Activated CD8-positive, alpha-beta T cell treated with anti-CD3 and anti-CD28 coated beads, Interleukin-2, amount 10 ng/mL, durations not matched to agents 7 days and 5 days (primary cell): ENCODE results near the gene USP28. TPM values are rescaled to one million over a fixed set of nuclear protein-coding genes. Genes with fewer than 3 reads are reported as not detected.
"Not testable (repeated sequence)": the region's sequence is repeated elsewhere in the genome, so short reads cannot be mapped to it uniquely, and the experiment has no call there.

Experiments used
- ATAC-seq: fragments of 150-1000 bp; cut with Tn5 transposase; one replicate; pipeline ENCODE4 v1.10.0; 2021; ENCODE audit warnings: moderate library complexity
- CTCF ChIA-PET: fragments of 350-600 bp; sonication (Branson Sonifier 250); formaldehyde crosslinking; loops from one replicate; lab custom pipeline; 2021; ENCODE audit warnings: antibody characterized with exemption; lab: Charles Lee
- POLR2A ChIA-PET: fragments of 350-600 bp; sonication (Branson Sonifier 250); formaldehyde crosslinking; loops from one replicate; lab custom pipeline; 2021; ENCODE audit warnings: antibody characterized with exemption; lab: Charles Lee
- DNase-seq: peaks from one replicate; pipeline ENCODE4 v3.0.0-alpha.2; 2020
- H3K27ac Mint-ChIP-seq: one replicate; pipeline ENCODE4 v1.8.0; 2021; ENCODE audit warnings: mild to moderate bottlenecking, mixed read lengths
- H3K27me3 Mint-ChIP-seq: one replicate; pipeline ENCODE4 v1.8.0; 2021; ENCODE audit warnings: low read depth, mixed read lengths
- H3K36me3 Mint-ChIP-seq: one replicate; pipeline ENCODE4 v1.8.0; 2021; ENCODE audit warnings: low read depth, mixed read lengths
- H3K4me1 Mint-ChIP-seq: one replicate; pipeline ENCODE4 v1.8.0; 2021; ENCODE audit warnings: low read depth, mixed read lengths
- H3K4me3 Mint-ChIP-seq: one replicate; pipeline ENCODE4 v1.8.0; 2021; ENCODE audit warnings: mild to moderate bottlenecking, mixed read lengths
- H3K9me3 Mint-ChIP-seq: one replicate; pipeline ENCODE4 v1.8.0; 2022; ENCODE audit warnings: mixed read lengths; ENCODE audit not compliant: insufficient read depth
- total RNA-seq, 2 experiments: library from RNA; stranded (reverse); gene quantifications; one replicate each; pipeline ENCODE4 v1.2.3, GENCODE V29; 2021

The USP28 gene
- total RNA-seq, 2 experiments from 2014 or later, result 46.8 to 53.0 TPM

DNA sequence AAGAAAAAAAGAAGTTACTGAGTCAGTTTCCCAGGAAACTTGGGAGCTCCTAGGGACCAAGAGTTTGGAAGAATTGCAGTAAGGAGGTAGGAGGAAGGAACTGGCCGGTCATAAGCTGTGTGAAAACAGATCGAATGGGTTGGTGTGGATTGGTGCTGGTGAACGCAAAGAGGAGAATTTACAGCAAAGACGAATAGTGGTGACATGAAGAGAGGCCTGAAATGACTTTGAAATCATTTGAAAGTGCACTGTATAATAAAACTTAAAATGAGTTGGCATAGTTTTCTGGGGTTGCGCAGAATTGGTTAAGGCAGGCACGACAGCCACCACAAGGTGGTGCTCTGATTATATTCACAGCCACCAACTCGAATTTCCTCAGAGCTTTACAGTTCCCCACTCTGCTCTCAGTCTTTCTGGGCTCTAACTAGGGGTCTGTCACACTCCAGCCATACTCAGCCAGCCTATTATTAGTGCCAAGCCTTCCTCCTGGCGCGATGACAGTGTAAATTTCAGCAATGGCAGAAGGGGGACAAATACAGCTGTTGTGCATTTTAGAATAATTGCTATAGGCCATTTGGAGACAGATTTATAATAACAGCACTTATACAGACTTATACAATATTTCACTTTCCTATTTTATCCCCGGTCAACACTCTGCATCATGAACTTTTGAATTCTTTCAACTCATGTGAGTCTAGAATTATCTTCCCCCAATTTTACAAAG lies 20.9 kb upstream of the USP28 start:
- ATAC-seq (peak; percentile 73), DNase-seq (peak; percentile 55)
- ChIA-PET POLR2A (interaction anchor here (0.6 kb wide), 2 partner anchors 164 to 384 kb away, joined by 3 read pairs; no protein-coding TSS in a partner anchor), CTCF (interaction anchor here (0.6 to 4.7 kb wide), 22 partner anchors 9 to 394 kb away, joined by 3 to 133 read pairs (median 3); partner anchors contain the start of genes HTR3B and ZW10)
- H3K27ac Mint-ChIP-seq, result no peak overlapping the region
- no peaks in the 10 kb centered on the region for H3K9me3 Mint-ChIP-seq
- H3K27me3 Mint-ChIP-seq, result peaks cover 3% of the 10 kb centered on the region
- no peaks in the 10 kb centered on the region for H3K36me3 Mint-ChIP-seq
- peaks cover 2% of the 10 kb centered on the region for H3K4me1 Mint-ChIP-seq
- no peak overlapping the region for H3K4me3 Mint-ChIP-seq

DNA sequence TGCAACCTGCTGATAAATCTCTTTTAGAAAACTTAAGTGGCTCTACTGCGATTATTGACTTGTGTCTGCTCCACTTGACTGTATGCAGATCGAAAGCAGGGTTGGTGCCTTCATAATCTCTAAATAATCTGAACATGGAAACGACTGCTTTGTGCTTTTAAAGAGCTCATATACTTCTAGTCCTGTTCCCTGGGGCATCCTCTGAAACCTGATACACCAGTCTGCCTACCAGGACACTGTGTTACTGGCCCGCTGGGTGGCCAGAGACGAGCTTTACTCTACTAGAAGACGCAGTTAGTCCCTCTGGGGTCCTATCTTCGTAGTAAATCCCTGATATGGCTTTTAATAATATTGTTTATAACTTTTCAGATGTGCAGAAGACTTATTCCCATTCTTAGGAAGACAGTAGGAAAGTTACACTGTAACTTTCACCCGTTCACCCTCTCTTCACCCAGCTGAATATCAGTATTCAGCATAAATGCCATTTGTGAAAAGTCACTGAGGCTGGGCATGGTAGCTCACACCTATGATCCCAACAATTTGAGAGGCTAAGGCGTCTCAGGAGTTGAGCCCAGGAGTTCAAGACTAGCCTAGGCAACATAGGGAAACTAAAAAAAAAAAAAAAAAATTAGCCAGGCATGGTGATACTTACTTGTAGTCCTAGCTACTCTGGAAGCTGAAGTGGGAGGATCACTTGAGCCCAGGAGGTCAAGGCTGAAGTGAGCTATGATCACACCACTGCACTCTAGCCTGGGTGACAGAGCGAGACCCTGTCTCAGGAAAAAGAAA lies 20.2 kb upstream of the USP28 start:
- Mint-ChIP-seq H3K36me3 (no peaks in the 10 kb centered on the region), H3K27ac (no peak overlapping the region), H3K4me1 (peaks cover 2% of the 10 kb centered on the region), H3K4me3 (no peak overlapping the region), H3K9me3 (no peaks in the 10 kb centered on the region), H3K27me3 (no peaks in the 10 kb centered on the region)
- CTCF ChIA-PET, result interaction anchor here (0.7 to 4.7 kb wide), 16 partner anchors 8 to 1880 kb away, joined by 3 to 133 read pairs (median 4); partner anchors contain the start of gene HTR3B
- POLR2A ChIA-PET, result interaction anchor here (0.6 to 0.7 kb wide), 3 partner anchors 165 to 385 kb away, joined by 3 read pairs; no protein-coding TSS in a partner anchor
- ATAC-seq, result no peak
- DNase-seq, result no peak

DNA sequence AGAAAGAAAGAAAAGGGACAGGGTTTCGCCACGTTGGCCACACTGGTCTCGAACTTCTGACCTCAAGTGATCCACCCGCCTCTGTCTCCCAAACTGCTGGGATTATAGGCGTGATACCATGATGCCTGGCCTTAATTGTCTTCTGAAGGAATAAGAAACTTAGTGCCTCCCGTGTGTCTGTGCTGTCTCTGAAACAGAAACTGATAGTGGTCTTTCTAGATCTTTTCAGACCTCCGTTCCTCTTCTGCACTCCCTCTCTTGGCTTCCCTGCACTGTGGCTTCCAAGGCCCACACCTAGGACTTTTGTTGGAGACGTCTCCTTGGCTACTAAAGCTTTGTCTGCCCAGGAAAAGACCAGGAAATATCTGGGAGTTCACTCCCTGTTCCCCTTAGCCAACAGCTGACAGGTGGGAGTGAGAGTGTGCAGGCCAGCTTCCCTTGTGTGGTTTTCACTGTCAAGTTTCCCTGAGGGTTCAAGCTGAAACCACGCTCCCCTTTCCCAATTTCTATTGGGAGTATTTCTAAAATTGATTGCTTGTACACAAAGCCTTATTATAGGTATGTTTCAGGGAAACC lies 19.1 kb upstream of the USP28 start:
- DNase-seq (no peak), ATAC-seq (peak; percentile 39)
- Mint-ChIP-seq H3K4me1 (peaks cover 2% of the 10 kb centered on the region), H3K36me3 (no peaks in the 10 kb centered on the region), H3K27me3 (no peaks in the 10 kb centered on the region), H3K4me3 (no peak overlapping the region), H3K9me3 (no peaks in the 10 kb centered on the region), H3K27ac (no peak overlapping the region)
- ChIA-PET CTCF (interaction anchor here (1.0 to 2.7 kb wide), 3 partner anchors 11 to 367 kb away, joined by 3 to 18 read pairs (median 5); partner anchors contain the start of gene HTR3B), POLR2A (interaction anchor here (0.5 kb wide), 1 partner anchor 45 kb away, joined by 7 read pairs; no protein-coding TSS in a partner anchor)

DNA sequence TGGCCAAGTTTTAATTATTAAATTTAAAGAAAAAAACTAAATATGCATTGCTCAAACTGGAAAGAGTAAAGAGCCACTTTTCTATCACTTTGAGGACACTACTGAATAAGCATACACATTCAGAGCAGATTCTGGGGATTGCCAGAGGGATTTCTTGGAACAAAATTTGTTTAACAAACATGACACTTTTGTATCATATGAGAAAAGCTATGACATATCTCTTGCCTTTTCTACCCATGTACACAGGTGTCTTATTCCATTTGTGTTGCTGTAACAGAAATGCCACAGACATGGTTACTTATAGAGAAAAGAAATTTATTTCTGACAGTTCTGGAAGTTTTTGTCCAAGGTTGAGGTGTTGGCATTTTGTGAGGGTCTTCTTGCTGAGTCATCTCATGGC lies 13.5 kb upstream of the USP28 start:
- ATAC-seq, result no peak
- CTCF ChIA-PET, result interaction anchor here (1.2 kb wide), 1 partner anchor 372 kb away, joined by 3 read pairs; no protein-coding TSS in a partner anchor
- Mint-ChIP-seq H3K36me3 (no peaks in the 10 kb centered on the region), H3K4me1 (no peaks in the 10 kb centered on the region), H3K27me3 (no peaks in the 10 kb centered on the region), H3K9me3 (no peaks in the 10 kb centered on the region), H3K4me3 (no peak overlapping the region), H3K27ac (no peak overlapping the region)
- POLR2A ChIA-PET, result interaction anchor here (0.6 kb wide), 1 partner anchor 116 kb away, joined by 3 read pairs; no protein-coding TSS in a partner anchor
- DNase-seq, result no peak

DNA sequence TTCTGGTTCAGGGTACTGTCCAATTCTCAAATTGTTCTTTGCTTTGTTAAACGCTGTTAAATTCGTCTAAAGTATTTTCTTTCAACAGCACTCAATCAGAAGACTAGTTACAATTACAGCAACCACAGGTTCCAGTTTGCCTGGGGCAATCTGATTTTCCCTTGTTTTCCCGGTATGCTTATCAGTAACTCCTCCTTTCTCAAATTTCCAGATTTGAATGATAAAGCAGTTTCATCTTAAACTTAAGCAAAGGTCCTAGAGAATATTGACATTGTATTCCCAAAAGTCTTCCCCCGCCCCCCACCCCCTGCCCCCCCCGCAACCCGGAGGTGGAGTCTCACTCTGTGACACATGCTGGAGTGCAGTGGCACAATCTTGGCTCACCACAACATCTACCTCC lies 10.5 kb upstream of the USP28 start:
- H3K27ac Mint-ChIP-seq, result no peak overlapping the region
- DNase-seq (no peak), ATAC-seq (no peak)
- no peaks in the 10 kb centered on the region for H3K4me1 Mint-ChIP-seq
- CTCF ChIA-PET, result no interaction called here
- H3K9me3 Mint-ChIP-seq, result no peaks in the 10 kb centered on the region
- POLR2A ChIA-PET, result no interaction called here
- H3K27me3 Mint-ChIP-seq, result peaks cover 2% of the 10 kb centered on the region
- no peak overlapping the region for H3K4me3 Mint-ChIP-seq
- H3K36me3 Mint-ChIP-seq, result no peaks in the 10 kb centered on the region

DNA sequence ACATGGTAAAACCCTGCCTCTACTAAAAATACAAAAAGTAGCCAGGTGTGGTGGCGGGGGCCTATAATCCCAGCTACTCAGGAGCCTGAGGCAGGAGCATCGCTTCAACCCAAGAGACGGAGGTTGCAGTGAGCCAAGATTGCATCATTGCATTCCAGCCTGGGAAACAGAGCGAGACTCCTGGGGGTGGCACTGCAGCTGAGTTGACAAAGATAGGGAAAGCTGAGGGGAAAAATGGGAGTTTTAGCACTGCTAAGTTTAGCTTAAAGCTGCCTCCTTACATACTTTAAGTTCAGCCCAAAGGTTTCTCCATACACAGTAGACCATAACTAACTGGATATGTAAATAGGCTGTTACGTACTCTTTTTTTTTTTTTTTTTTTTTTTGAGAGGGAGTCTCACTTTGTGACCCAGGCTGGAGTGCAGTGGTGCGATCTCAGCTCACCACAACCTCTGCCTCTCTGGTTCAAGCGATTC lies 9.0 kb upstream of the USP28 start:
- DNase-seq, result no peak

DNA sequence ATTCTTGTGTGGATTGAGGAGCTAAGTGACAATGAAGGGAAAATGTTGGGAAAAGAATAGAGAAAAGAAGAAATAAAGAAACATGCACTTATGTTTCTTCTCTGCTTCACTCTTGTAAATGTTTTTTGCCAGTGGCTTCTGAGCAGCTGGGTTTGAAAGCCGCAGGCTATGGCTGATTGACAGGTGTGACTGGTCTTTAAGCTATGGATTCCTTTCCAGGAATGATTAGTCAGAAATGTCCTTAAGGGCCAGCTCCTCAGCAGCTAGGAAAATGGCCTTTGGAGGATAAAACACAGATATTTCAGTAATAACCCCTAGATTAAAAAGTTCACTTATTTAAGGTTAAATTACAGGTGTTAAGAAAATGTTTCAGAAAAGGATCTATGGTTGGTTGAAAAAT lies 6.5 kb upstream of the USP28 start:
- ChIA-PET POLR2A (no interaction called here), CTCF (interaction anchor here (1.0 kb wide), 1 partner anchor 15 kb away, joined by 3 read pairs; no protein-coding TSS in a partner anchor)
- peaks cover 11% of the 10 kb centered on the region for H3K4me1 Mint-ChIP-seq
- H3K4me3 Mint-ChIP-seq, result no peak overlapping the region
- H3K27ac Mint-ChIP-seq, result no peak overlapping the region
- DNase-seq, result no peak
- peaks cover 2% of the 10 kb centered on the region for H3K27me3 Mint-ChIP-seq
- H3K36me3 Mint-ChIP-seq, result peaks cover 2% of the 10 kb centered on the region
- H3K9me3 Mint-ChIP-seq, result no peaks in the 10 kb centered on the region
- no peak for ATAC-seq

More for the DNA sequence above, 9.0 kb upstream of the USP28 start:
- no peak overlapping the region for H3K4me3 Mint-ChIP-seq
- peaks cover 2% of the 10 kb centered on the region for H3K27me3 Mint-ChIP-seq
- ATAC-seq, result no peak
- H3K27ac Mint-ChIP-seq, result no peak overlapping the region
- no peaks in the 10 kb centered on the region for H3K4me1 Mint-ChIP-seq
- POLR2A ChIA-PET, result interaction anchor here (0.6 kb wide), 1 partner anchor 290 kb away, joined by 3 read pairs; no protein-coding TSS in a partner anchor
- no peaks in the 10 kb centered on the region for H3K36me3 Mint-ChIP-seq
- CTCF ChIA-PET, result interaction anchor here (0.9 to 1.0 kb wide), 2 partner anchors 12 to 377 kb away, joined by 3 to 4 read pairs; no protein-coding TSS in a partner anchor
- H3K9me3 Mint-ChIP-seq, result no peaks in the 10 kb centered on the region

DNA sequence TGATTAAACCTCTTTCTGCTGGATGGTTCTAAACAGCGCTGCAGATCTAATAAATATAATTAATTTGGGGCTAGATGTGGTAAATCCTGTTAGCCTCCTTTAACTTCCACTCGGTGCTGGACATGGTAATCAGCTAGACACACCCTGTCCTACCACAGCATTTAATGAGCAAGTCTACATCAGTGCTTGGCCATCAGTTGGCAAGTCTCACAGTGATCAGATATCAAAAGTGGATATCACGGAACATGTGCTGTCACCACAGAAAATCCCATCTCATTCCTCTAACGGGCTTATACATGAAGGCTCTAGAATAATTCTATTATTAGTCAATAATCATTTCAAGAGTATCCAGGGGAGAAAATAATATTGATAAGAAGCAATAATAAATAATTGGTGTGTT lies 5.6 kb upstream of the USP28 start:
- peaks cover 3% of the 10 kb centered on the region for H3K36me3 Mint-ChIP-seq
- ATAC-seq (no peak), DNase-seq (no peak)
- H3K27me3 Mint-ChIP-seq, result peaks cover 2% of the 10 kb centered on the region
- H3K27ac Mint-ChIP-seq, result no peak overlapping the region
- H3K9me3 Mint-ChIP-seq, result no peaks in the 10 kb centered on the region
- H3K4me1 Mint-ChIP-seq, result peaks cover 19% of the 10 kb centered on the region
- POLR2A ChIA-PET, result no interaction called here
- no peak overlapping the region for H3K4me3 Mint-ChIP-seq
- CTCF ChIA-PET, result no interaction called here

DNA sequence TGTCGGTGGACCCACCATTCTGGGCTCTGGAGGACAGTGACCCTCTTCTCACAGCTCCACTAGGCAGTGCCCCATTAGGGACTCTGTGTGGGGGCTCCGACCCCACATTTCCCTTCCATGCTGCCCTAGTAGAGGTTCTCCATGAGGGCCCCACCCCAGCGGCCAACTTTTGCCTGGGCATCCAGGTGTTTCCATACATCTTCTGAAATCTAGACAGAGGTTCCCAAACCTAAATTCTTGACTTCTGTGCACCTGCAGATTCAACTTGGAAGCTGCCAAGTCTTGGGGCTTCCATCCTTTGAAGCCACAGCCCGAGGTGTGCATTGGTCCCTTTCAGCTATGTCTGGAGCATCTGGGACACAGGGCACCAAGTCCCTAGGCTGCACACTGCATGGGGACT lies 4.1 kb upstream of the USP28 start:
- H3K4me3 Mint-ChIP-seq, H3K36me3 Mint-ChIP-seq, H3K27me3 Mint-ChIP-seq, DNase-seq, H3K27ac Mint-ChIP-seq, ATAC-seq, CTCF ChIA-PET, H3K9me3 Mint-ChIP-seq, POLR2A ChIA-PET: not testable (repeated sequence)
- peaks cover 24% of the 10 kb centered on the region for H3K4me1 Mint-ChIP-seq

DNA sequence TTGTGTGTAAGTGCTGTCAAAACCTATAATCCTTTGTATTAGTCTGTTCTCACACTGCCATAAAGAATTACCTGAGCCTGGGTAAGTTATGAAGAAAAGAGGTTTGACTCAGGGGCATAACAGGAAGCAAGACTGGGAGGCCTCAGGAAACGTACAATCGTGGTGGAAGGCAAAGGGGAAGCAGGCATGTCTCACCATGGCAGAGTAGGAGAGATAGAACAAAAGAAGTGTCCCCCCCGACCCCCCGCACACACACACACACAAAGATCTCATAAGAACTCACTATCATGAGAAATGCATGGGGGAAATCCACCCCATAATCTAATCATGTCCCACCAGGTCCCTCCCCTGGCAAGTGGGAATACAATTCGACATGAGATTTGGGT lies 2.3 kb upstream of the USP28 start:
- Mint-ChIP-seq H3K9me3 (no peaks in the 10 kb centered on the region), H3K4me1 (peaks cover 37% of the 10 kb centered on the region), H3K4me3 (no peak overlapping the region), H3K36me3 (peaks cover 19% of the 10 kb centered on the region), H3K27me3 (no peaks in the 10 kb centered on the region), H3K27ac (peak overlapping the region; percentile 82)
- ChIA-PET CTCF (interaction anchor here (0.7 kb wide), 1 partner anchor 18 kb away, joined by 4 read pairs; no protein-coding TSS in a partner anchor), POLR2A (no interaction called here)
- no peak for DNase-seq
- ATAC-seq, result no peak
